B cell (primary cell): ENCODE data around the gene RREB1.

Experiments
- EZH2 ChIP-seq: IDR thresholded peaks from 2 replicates; pipeline ENCODE4 v1.6.1; 2012; ENCODE audit warnings: borderline replicate concordance, low read depth, mild to moderate bottlenecking, moderate library complexity, low read length; ENCODE audit not compliant: insufficient read depth, poor library complexity, severe bottlenecking
- TF ChIP-seq, protein P1 (sequence below): fragments of 200-600 bp; IDR thresholded peaks from one replicate; pipeline ENCODE4 v1.8.0; 2022; ENCODE audit warnings: antibody characterized with exemption, mild to moderate bottlenecking

DNA sequence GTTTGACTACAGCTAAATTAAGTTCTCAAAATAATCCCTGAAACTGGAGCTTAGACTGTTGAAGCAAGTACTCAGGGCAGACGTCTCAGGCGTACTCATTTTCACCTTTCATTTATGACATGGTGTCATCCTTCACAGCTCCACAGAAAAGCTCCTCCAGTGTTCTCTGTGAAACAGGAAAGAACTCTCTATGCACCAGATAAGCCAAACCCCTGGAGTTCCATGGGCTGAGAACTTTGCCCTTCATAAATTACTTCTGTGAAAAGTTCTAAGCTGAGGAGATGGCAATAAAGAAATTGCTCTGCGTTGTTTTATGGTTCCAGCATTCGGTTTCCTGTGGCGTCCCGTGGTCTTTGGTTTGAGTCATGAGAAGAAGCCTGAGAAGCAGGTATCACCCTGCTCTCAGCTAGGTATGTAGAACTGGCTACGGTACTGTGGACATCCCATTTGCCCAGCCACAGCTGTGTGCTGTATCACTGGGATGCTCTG lies 20.2 kb upstream of the RREB1 start:
- TF ChIP-seq, protein P1, sequence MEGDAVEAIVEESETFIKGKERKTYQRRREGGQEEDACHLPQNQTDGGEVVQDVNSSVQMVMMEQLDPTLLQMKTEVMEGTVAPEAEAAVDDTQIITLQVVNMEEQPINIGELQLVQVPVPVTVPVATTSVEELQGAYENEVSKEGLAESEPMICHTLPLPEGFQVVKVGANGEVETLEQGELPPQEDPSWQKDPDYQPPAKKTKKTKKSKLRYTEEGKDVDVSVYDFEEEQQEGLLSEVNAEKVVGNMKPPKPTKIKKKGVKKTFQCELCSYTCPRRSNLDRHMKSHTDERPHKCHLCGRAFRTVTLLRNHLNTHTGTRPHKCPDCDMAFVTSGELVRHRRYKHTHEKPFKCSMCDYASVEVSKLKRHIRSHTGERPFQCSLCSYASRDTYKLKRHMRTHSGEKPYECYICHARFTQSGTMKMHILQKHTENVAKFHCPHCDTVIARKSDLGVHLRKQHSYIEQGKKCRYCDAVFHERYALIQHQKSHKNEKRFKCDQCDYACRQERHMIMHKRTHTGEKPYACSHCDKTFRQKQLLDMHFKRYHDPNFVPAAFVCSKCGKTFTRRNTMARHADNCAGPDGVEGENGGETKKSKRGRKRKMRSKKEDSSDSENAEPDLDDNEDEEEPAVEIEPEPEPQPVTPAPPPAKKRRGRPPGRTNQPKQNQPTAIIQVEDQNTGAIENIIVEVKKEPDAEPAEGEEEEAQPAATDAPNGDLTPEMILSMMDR: no peak
- no peak for TF ChIP-seq EZH2
